ENCODE results near the gene SPSB4. TPM values are rescaled to one million over a fixed set of nuclear protein-coding genes. Genes with fewer than 3 reads are reported as not detected.

SPSB4 gene
- total and polyA plus RNA-seq, 2 experiments from 2014 or later: 57.0 to 82.2 TPM

DNA sequence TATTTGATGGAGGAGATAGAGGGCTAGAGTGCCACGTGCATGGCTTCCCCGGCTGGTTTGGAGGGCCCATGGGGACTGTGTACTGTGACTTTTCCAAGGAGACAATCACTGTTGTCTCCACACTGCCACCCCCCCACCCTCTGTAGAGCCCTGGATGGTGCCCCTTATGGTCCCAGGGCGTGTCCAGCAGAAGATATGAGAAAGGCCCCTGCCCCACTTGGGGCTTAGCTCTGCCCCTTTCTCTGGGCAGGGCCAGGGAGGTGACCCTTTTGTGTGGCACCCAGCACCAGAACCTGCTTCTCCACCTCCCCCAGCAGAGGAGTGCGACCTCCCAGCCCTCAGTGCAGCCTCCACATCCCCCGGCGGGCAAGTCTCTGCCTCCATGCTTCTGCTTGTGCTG, 32.1 kb downstream of the SPSB4 start:
- no peaks in the 10 kb centered on the region for H3K27me3 ChIP-seq
- TF ChIP-seq, protein P1, sequence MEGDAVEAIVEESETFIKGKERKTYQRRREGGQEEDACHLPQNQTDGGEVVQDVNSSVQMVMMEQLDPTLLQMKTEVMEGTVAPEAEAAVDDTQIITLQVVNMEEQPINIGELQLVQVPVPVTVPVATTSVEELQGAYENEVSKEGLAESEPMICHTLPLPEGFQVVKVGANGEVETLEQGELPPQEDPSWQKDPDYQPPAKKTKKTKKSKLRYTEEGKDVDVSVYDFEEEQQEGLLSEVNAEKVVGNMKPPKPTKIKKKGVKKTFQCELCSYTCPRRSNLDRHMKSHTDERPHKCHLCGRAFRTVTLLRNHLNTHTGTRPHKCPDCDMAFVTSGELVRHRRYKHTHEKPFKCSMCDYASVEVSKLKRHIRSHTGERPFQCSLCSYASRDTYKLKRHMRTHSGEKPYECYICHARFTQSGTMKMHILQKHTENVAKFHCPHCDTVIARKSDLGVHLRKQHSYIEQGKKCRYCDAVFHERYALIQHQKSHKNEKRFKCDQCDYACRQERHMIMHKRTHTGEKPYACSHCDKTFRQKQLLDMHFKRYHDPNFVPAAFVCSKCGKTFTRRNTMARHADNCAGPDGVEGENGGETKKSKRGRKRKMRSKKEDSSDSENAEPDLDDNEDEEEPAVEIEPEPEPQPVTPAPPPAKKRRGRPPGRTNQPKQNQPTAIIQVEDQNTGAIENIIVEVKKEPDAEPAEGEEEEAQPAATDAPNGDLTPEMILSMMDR (IDR thresholded peaks at IDR 0.05; ENCODE audit: low read depth, low read length): no peak
- H3K36me3 ChIP-seq: no peaks in the 10 kb centered on the region
- no peaks in the 10 kb centered on the region for H3K9me3 ChIP-seq (ENCODE audit: low read depth)
- DNase-seq (ENCODE audit: low read depth in 1 of 2, low spot score in 1 of 2): no peak
- H3K4me3 ChIP-seq: no peak overlapping the region
- peaks cover 84% of the 10 kb centered on the region for H3K4me1 ChIP-seq (ENCODE audit: low read depth)
- H3K27ac ChIP-seq: peak overlapping the region; percentile 95

DNA sequence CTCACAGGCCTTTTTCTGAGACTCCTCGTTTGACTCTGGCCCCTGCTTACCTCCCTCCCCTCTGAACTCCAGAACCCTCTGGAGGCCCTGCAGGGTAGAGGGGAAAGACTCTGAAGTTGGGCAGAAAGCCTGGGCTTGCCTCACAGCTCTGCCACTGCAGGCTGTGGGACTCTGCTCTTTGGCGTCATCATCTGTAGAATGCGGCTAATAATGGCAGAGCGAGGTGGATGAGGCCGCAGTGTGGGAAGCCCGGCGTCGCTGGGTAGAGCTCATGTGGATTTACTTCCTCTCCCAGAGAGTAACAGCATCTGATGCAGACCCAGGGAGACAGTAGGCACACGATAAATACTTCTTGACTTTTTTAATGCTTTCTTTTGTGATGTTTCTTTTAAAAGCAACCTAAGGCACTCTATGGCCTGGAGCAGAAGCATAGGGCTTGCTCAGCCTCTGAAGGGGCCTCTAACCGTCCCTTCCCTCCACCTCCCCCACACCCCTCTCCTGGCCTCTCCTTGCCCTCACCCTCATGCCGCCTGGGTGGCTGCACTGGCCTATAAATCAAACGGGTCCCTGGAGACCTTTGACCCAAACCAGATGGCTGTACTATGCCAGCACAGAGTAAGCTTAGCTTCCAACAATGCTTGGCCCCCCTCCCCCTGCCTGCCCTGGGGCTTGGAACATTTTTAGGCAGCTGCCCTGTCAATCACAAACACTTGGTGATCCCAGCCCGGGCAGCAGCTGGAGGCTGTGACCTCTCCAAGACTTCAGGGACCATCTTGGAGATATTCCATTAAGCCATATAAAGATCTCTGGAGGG, 32.9 kb downstream of the SPSB4 start:
- Histone ChIP-seq H3K9me3 (ENCODE audit: low read depth) (no peaks in the 10 kb centered on the region), H3K4me3 (no peak overlapping the region), H3K27me3 (no peaks in the 10 kb centered on the region), H3K27ac (peak overlapping the region; percentile 95), H3K4me1 (ENCODE audit: low read depth) (peaks cover 81% of the 10 kb centered on the region), H3K36me3 (no peaks in the 10 kb centered on the region)
- TF ChIP-seq, protein P1 (IDR thresholded peaks at IDR 0.05; ENCODE audit: low read depth, low read length): no peak
- peak in 1 of 2 donors; percentile 67 for DNase-seq (ENCODE audit: low read depth in 1 of 2, low spot score in 1 of 2)

DNA sequence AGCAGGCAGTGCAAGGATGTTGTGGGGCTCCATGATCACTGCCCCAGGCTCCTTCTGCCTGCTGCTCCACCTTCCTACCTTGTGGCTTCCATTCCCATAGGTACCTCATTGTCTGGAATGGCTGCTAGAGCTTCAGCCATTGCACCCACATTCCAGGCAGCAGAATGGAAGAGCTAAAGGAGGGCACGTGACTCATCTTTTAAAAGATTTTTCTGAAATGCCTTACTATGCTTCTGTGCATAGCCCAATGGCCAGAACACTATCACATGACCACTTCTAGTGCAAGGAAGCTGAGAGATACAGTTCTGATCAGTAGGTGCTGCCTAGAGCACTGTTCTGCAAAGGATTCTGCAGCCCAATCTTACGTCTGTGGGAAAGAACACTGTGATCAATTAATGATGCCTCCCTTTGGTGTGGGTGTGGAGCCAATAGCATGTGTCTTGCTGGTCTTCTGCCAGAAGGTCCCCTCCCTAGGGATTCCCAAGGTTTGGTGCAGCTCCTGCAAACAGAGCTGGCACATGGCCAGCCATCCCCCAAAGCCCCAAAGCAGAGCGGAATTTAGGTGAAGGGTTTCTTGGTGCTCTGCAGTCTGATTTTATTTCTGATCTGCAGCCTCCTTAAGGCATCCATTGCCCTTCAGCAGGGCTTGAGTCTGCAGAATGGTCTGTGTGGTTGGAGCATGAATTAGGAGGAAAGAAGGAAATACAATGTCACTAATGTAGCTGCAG, 34.4 kb downstream of the SPSB4 start:
- peaks cover 87% of the 10 kb centered on the region for H3K4me1 ChIP-seq (ENCODE audit: low read depth)
- no peak overlapping the region for H3K4me3 ChIP-seq
- DNase-seq (ENCODE audit: low read depth in 1 of 2, low spot score in 1 of 2): no peak
- H3K36me3 ChIP-seq: no peaks in the 10 kb centered on the region
- H3K27me3 ChIP-seq: no peaks in the 10 kb centered on the region
- TF ChIP-seq, protein P1 (IDR thresholded peaks at IDR 0.05; ENCODE audit: low read depth, low read length): no peak
- H3K9me3 ChIP-seq (ENCODE audit: low read depth): no peaks in the 10 kb centered on the region
- peak overlapping the region; percentile 95 for H3K27ac ChIP-seq

DNA sequence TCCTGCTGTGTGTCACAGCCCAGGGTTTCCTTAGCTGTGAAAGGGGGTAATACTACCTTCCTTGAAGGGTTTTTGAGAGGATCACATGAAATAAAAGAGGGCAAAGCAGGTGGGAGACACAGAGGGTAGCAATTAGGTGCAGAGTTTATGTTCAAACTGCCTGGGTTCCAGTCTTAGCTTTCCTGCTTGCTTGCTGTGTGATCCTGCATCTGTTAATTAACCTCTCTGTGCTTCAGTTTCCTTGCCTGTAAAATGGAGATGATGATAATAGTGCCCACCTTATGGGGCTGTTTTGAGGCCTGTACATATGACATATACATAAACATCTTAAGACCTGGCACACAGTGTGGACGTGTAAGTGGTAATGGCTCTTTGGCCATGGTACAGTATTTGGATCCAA, 35.0 kb downstream of the SPSB4 start:
- TF ChIP-seq, protein P1 (IDR thresholded peaks at IDR 0.05; ENCODE audit: low read depth, low read length): no peak
- peak overlapping the region; percentile 95 for H3K27ac ChIP-seq
- H3K4me3 ChIP-seq: no peak overlapping the region
- no peaks in the 10 kb centered on the region for H3K27me3 ChIP-seq
- H3K4me1 ChIP-seq (ENCODE audit: low read depth): peaks cover 80% of the 10 kb centered on the region
- no peaks in the 10 kb centered on the region for H3K36me3 ChIP-seq
- H3K9me3 ChIP-seq (ENCODE audit: low read depth): no peaks in the 10 kb centered on the region
- DNase-seq (ENCODE audit: low read depth in 1 of 2, low spot score in 1 of 2): no peak

DNA sequence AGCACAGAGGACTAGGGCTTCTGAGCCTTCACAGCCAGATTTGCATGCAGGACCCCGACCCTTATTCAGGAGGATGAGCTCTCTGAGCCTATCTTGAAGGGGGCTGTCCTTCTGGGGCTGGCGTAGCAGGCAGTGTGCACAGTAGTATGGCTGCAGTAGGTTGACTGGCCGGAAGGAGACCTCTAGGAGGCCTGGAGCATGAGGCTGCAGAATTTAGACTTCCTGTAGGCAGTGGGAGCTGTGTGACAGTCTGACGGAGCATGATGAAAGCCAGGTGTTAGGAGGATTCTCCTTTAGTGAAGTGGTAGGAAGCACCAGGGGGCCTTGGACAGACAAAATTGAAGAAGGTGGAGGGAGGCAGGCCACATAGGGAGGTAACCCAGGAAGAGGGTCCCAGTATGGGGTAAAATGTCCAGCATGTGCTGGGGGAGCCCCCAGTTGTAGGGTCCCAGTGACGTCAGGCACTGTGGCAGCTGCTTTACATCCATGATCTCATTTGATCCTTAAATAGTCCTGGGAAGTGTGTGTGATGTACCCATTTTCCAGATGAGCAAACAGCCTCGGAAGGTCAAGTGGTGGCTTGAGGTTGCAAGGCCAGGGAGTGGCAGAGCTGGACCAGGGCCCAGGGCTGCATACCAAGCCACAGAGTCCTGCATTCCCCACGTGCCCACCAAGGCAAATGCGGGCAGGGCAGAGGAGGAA, 36.1 kb downstream of the SPSB4 start:
- H3K4me1 ChIP-seq (ENCODE audit: low read depth): peaks cover 78% of the 10 kb centered on the region

More for the DNA sequence above, 36.1 kb downstream of the SPSB4 start:
- DNase-seq (ENCODE audit: low read depth in 1 of 2, low spot score in 1 of 2): no peak
- Histone ChIP-seq H3K27me3 (no peaks in the 10 kb centered on the region), H3K27ac (peak overlapping the region; percentile 95), H3K4me3 (no peak overlapping the region), H3K36me3 (no peaks in the 10 kb centered on the region), H3K9me3 (ENCODE audit: low read depth) (no peaks in the 10 kb centered on the region)
- TF ChIP-seq, protein P1 (IDR thresholded peaks at IDR 0.05; ENCODE audit: low read depth, low read length): no peak

All from cardiac muscle cell (in vitro differentiated cells and primary cell).